Smooth muscle cell of the brain vasculature (primary cell): ENCODE measurements around the gene YBX3.
"Not testable (repeated sequence)": the region's sequence is repeated elsewhere in the genome, so short reads cannot be mapped to it uniquely, and the experiment has no call there.

Source experiments
- DNase-seq: peaks from one replicate; pipeline ENCODE4 v3.0.0-alpha.2; 2012; ENCODE audit warnings: low read depth, low spot score

The YBX3 gene

GRCh38 chr12:10722905-10723746, at the start of gene YBX3:
Gene YBX3, minus strand, starts transcription at chr12:10723323. Its CDS starts 212 bp downstream, at chr12:10723111.
- peak; percentile 45 for DNase-seq

- DNase-seq: peak; percentile 26
Measured at GRCh38 chr12:10771132-10771733, 48.1 kb upstream of the YBX3 start.

- no peak for DNase-seq
Measured at GRCh38 chr12:10759657-10760056, 36.5 kb upstream of the YBX3 start.

- no peak for DNase-seq
Measured at GRCh38 chr12:10756194-10756593, 33.1 kb upstream of the YBX3 start.

GRCh38 chr12:10753059-10753458, 29.9 kb upstream of the YBX3 start:
- no peak for DNase-seq

GRCh38 chr12:10750385-10750727, 27.2 kb upstream of the YBX3 start:
- no peak for DNase-seq

GRCh38 chr12:10749700-10750384, 26.7 kb upstream of the YBX3 start:
- DNase-seq: peak; percentile 78

GRCh38 chr12:10747730-10748129, 24.6 kb upstream of the YBX3 start:
- DNase-seq: no peak

GRCh38 chr12:10743420-10743819, 20.3 kb upstream of the YBX3 start:
- not testable (repeated sequence) for DNase-seq

GRCh38 chr12:10741845-10742244, 18.7 kb upstream of the YBX3 start:
- DNase-seq: no peak

GRCh38 chr12:10740182-10740581, 17.1 kb upstream of the YBX3 start:
- no peak for DNase-seq

GRCh38 chr12:10739157-10740118, 16.3 kb upstream of the YBX3 start:
- DNase-seq: no peak

GRCh38 chr12:10737249-10737648, 14.1 kb upstream of the YBX3 start:
- DNase-seq: no peak

- DNase-seq: no peak
Measured at GRCh38 chr12:10736463-10736862, 13.3 kb upstream of the YBX3 start.

- DNase-seq: no peak
Measured at GRCh38 chr12:10735428-10735827, 12.3 kb upstream of the YBX3 start.

GRCh38 chr12:10732549-10732948, 9.4 kb upstream of the YBX3 start:
- no peak for DNase-seq

GRCh38 chr12:10732066-10732465, 8.9 kb upstream of the YBX3 start:
- no peak for DNase-seq

- no peak for DNase-seq
Measured at GRCh38 chr12:10730559-10730958, 7.4 kb upstream of the YBX3 start.

- DNase-seq: no peak
Measured at GRCh38 chr12:10728091-10728490, 5.0 kb upstream of the YBX3 start.

GRCh38 chr12:10726945-10727344, 3.8 kb upstream of the YBX3 start:
- no peak for DNase-seq

GRCh38 chr12:10725003-10725402, 1.9 kb upstream of the YBX3 start:
- no peak for DNase-seq

- DNase-seq: no peak
Measured at GRCh38 chr12:10722502-10722904, 620 bp downstream of the YBX3 start.
